Iris pigment epithelial cell (primary cell): Measurements from ENCODE around the gene ERC2.

Source experiments
- DNase-seq: peaks from one replicate; pipeline ENCODE4 v3.0.0-alpha.2; 2011; ENCODE audit warnings: low read depth

The ERC2 gene

GRCh38 chr3:55742022-55742831, 726.0 kb downstream of the ERC2 start:
- no peak for DNase-seq

GRCh38 chr3:55737186-55737585, 731.1 kb downstream of the ERC2 start:
- DNase-seq: no peak

DNA sequence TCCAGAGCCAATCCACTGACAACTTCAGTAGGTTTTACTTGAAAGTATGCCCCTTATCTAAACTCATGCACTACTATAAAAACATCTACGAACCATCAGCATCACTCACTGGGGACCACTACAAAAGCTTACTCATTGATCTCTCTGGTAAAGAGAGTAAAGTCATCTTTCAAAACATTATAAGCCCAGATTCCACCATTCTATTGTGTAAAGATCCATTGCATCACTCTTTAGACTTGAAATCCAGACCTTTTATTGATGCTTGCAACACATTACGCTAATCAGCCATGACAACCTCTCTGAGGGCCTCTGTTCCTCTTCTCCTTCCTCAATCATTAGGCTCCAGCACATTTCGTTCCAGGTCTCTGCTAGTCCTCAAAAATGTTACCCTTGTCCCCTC, 732.3 kb downstream of the ERC2 start:
- DNase-seq: no peak

GRCh38 chr3:55731741-55732140, 736.5 kb downstream of the ERC2 start:
- no peak for DNase-seq

GRCh38 chr3:55729546-55729945, 738.7 kb downstream of the ERC2 start:
- DNase-seq: no peak

GRCh38 chr3:55728461-55729100, 739.7 kb downstream of the ERC2 start:
- no peak for DNase-seq

DNA sequence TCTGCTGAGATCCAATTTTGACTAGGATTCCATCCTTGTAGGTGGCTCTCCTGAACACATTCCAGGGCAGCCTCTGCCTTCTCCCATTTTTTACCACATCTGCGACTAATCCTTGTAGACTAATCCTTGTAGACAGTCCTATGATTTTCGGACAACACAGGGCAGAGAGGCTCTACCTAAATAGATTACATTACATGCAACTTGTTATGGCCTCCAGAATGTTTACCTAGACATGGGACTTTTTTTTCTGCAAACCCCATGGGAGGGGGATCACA, 741.8 kb downstream of the ERC2 start:
- no peak for DNase-seq

GRCh38 chr3:55725681-55726500, 742.4 kb downstream of the ERC2 start:
- DNase-seq: no peak

- DNase-seq: no peak
Observed at GRCh38 chr3:55724821-55725220, 743.4 kb downstream of the ERC2 start.

DNA sequence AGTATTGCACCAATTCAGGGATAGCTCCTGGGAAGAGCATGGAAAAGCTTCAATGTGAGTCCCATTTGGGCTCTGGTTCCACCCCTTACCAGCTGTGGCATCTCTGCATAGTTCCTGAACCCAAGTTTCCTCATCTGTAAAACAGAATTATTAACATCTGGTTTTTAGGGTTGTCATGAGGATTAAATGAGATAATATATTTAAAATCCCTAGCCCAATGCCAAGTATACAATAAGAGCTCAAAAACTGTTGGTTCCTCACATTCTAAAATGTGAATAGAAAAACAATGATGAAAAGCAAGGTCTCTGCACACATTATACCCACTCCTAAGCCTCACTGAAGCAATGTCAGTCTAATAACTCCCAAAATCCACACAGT, 743.9 kb downstream of the ERC2 start:
- DNase-seq: no peak

- no peak for DNase-seq
Observed at GRCh38 chr3:55723653-55724406, 744.4 kb downstream of the ERC2 start.

GRCh38 chr3:55721716-55722484, 746.4 kb downstream of the ERC2 start:
- DNase-seq: peak; percentile 59

GRCh38 chr3:55720614-55721013, 747.7 kb downstream of the ERC2 start:
- DNase-seq: peak; percentile 80

DNA sequence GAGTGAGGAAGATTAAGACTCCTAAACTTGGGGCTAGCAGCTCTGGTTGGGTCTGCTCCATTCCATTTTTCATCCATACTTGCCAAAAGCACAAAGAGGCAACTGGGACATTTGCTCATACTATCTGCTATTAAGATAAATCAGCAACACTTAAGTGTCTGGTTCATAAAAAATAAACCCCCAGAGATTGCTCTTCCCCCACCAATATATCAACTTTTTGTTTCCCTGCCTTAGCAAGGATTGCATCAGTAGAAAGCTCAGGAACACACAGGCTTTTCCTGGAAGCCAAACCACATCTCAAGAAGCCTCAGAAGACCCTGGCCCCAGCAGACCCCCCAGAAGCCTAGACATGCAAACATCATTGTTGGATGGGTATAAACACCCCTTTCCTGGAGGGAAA, 748.8 kb downstream of the ERC2 start:
- DNase-seq: no peak

- no peak for DNase-seq
Observed at GRCh38 chr3:55719006-55719405, 749.3 kb downstream of the ERC2 start.

DNA sequence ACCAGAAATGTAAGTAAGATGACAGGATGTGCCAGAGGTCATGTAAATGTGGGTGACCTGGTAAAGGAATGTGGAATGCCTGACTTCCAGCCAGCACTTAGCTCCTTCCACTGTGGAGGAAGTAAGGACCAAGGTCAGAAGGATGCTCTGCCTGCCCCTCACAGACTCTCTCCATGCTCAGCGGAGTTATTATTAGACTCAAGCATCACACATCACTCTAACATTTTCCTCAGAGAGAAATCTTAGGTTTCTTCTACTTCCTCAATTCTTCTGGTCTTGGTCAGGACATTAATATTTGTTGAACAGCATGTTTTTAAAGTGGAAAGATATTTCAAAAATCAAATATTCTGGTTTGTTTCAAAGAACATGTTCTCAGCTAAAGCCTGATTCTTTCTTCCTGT, 749.7 kb downstream of the ERC2 start:
- peak; percentile 78 for DNase-seq

DNA sequence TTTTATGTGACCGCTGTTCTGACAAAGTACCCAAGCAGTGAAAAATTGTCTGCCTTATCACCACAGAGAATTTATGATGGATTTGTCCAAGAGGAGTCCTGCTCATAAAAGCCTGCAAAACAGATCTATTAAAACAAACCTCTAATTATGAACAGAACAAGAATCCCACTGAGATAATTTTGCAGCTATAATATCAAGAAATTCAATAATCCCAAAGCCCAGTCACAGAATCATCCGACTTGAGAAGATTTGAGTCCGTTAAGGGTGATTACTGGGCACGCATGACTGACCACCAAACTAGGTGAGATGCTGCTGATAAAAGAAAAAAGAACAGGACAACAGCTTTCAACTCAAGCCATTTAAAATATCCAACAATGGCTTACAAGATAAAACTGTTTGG, 750.2 kb downstream of the ERC2 start:
- no peak for DNase-seq

DNA sequence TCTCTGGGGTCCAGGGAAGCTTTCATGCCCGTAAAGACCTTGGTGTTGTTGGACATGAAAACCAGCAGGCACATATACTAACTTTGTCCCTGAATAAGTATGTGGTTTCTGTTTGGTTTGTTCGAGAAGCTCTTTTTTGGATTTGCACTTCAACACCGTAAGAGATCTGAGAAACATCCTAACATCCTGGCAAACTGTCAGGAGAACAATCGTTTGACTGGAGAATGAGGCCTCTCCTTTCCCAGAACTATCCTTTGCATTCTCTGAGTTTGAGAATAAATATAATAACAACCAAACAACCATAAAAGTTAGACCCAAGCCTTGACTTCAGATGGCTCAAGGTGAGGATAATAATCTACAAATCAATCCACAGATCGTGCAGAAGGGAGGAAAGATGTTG, 750.8 kb downstream of the ERC2 start:
- DNase-seq: no peak

GRCh38 chr3:55716611-55717225, 751.5 kb downstream of the ERC2 start:
- DNase-seq: no peak

GRCh38 chr3:55716044-55716443, 752.2 kb downstream of the ERC2 start:
- DNase-seq: no peak

DNA sequence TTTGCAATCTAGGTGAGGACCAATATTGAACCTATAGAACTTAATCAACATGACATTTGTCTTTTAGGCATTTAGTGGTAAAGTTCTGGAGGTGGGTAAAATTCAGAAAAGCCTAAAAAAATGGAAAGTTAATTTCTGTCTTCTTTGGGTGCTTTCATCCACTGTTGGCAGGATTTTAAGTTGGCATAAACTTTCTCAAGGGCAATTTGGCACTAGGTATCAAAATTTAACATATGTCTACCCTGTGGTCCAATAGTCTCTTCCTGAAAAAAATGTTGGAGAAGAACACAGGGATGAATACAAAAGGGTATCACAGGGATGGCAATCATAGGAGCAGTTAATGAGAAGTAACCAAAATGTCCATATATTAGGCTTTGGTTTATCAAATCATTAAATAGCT, 754.2 kb downstream of the ERC2 start:
- no peak for DNase-seq
